DND-41 (cell line): ENCODE data around the gene KAT6B.
"Not testable (repeated sequence)": the region's sequence is repeated elsewhere in the genome, so short reads cannot be mapped to it uniquely, and the experiment has no call there.

Experiments used
- ATAC-seq: fragments of 200-7000 bp; cut with Tn5 transposase; 3 replicates; pipeline ENCODE4 v1.9.1; 2021; ENCODE audit warnings: low read depth; ENCODE audit not compliant: insufficient read depth
- DNase-seq: peaks from one replicate; pipeline ENCODE4 v3.0.0-alpha.2; 2020
- H2AFZ ChIP-seq: 2 replicates; pipeline ENCODE4 v1.6.0; 2012; ENCODE audit warnings: low read depth, low read length
- H3K27ac ChIP-seq: 2 replicates; pipeline ENCODE4 v1.5.1; 2012; ENCODE audit warnings: low read length, inconsistent platforms
- H3K27me3 ChIP-seq: fragments of 200-600 bp; sonication (generic); 2 replicates; pipeline ENCODE4 v1.6.0; 2012; ENCODE audit warnings: low read length, mild to moderate bottlenecking, inconsistent platforms; ENCODE audit not compliant: insufficient read depth, poor library complexity
- H3K36me3 ChIP-seq: 2 replicates; pipeline ENCODE4 v1.5.1; 2012; ENCODE audit warnings: low read length, inconsistent platforms; ENCODE audit not compliant: insufficient read depth
- H3K4me1 ChIP-seq: 2 replicates; pipeline ENCODE4 v1.5.1; 2012; ENCODE audit warnings: mild to moderate bottlenecking, low read length; ENCODE audit not compliant: insufficient read depth
- H3K4me2 ChIP-seq: 2 replicates; pipeline ENCODE4 v1.6.0; 2012; ENCODE audit warnings: mild to moderate bottlenecking, moderate library complexity, low read length, inconsistent platforms; ENCODE audit not compliant: insufficient read depth
- H3K4me3 ChIP-seq, 2 experiments: fragments of 200-600 bp in 1 of 2; shearing (Covaris generic) in 1 of 2; 2 replicates each; pipeline ENCODE4 v1.5.1; 2012 to 2016; ENCODE audit warnings: inconsistent platforms in 2 of 2, low read length in 2 of 2, mild to moderate bottlenecking in 2 of 2, low read depth in 1 of 2, moderate library complexity in 1 of 2
- H3K79me2 ChIP-seq: 2 replicates; pipeline ENCODE4 v1.6.0; 2012; ENCODE audit warnings: low read length, inconsistent platforms; ENCODE audit not compliant: insufficient read depth
- H3K9ac ChIP-seq: 2 replicates; pipeline ENCODE4 v1.6.0; 2012; ENCODE audit warnings: low read depth, mild to moderate bottlenecking, inconsistent platforms, low read length, moderate library complexity
- H3K9me3 ChIP-seq: 2 replicates; pipeline ENCODE4 v1.5.1; 2012; ENCODE audit warnings: low read length, moderate library complexity, mild to moderate bottlenecking, inconsistent platforms; ENCODE audit not compliant: insufficient read depth, severe bottlenecking
- H4K20me1 ChIP-seq: 2 replicates; pipeline ENCODE4 v1.6.0; 2012; ENCODE audit warnings: low read length; ENCODE audit not compliant: insufficient read depth
- EZH2 ChIP-seq: IDR thresholded peaks from 3 replicates; pipeline ENCODE4 v1.6.1; 2012; ENCODE audit warnings: borderline replicate concordance, low read depth, mild to moderate bottlenecking, moderate library complexity, low read length, inconsistent platforms; ENCODE audit not compliant: severe bottlenecking
- TF ChIP-seq, protein P1 (sequence below): IDR thresholded peaks from 2 replicates; pipeline ENCODE4 v1.5.1; 2012; ENCODE audit warnings: borderline replicate concordance, low read length, moderate library complexity, mild to moderate bottlenecking; ENCODE audit not compliant: poor library complexity, severe bottlenecking; ENCODE audit errors: extremely low read depth

Gene KAT6B

DNA sequence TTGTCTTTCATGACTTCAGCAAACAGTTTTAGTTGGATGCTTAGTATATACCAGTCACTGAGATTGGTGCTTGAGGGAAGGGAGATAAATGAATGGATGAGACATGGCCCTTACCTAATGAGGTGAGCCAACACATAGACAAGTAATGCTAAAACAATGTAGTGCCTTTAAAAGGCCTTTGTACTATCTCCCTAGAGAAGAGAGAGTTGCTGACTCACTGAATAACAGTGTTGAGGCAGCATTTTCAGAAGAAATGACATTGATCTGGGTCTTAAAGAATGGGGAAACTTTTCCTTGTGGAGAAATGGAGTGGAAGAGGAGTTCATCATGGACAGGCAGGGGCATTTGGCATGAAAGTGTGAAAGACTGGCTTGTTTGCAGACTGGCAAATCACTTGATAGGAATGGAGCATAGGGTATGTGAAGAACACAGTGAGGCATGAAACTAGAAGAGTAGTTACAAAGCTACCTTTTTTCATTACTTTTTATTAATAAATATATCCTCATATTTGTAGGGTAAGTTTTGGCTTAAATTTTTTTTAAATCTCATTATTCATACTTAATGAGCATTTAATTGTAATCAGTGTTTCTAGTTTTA lies 91.2 kb downstream of the KAT6B start:
- DNase-seq (no peak), ATAC-seq (no peak)
- no peaks in the 10 kb centered on the region for H3K27me3 ChIP-seq
- no peak overlapping the region for H2AFZ ChIP-seq
- TF ChIP-seq, protein P1, sequence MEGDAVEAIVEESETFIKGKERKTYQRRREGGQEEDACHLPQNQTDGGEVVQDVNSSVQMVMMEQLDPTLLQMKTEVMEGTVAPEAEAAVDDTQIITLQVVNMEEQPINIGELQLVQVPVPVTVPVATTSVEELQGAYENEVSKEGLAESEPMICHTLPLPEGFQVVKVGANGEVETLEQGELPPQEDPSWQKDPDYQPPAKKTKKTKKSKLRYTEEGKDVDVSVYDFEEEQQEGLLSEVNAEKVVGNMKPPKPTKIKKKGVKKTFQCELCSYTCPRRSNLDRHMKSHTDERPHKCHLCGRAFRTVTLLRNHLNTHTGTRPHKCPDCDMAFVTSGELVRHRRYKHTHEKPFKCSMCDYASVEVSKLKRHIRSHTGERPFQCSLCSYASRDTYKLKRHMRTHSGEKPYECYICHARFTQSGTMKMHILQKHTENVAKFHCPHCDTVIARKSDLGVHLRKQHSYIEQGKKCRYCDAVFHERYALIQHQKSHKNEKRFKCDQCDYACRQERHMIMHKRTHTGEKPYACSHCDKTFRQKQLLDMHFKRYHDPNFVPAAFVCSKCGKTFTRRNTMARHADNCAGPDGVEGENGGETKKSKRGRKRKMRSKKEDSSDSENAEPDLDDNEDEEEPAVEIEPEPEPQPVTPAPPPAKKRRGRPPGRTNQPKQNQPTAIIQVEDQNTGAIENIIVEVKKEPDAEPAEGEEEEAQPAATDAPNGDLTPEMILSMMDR: no peak
- TF ChIP-seq EZH2: no peak
- H3K79me2 ChIP-seq: peaks cover 19% of the 10 kb centered on the region
- H3K36me3 ChIP-seq: no peaks in the 10 kb centered on the region
- H3K27ac ChIP-seq: no peak overlapping the region
- peaks cover 3% of the 10 kb centered on the region for H3K4me1 ChIP-seq
- H3K4me3 ChIP-seq: no peak overlapping the region
- peaks cover 9% of the 10 kb centered on the region for H4K20me1 ChIP-seq
- H3K9me3 ChIP-seq: no peaks in the 10 kb centered on the region
- H3K9ac ChIP-seq: no peak overlapping the region
- no peak overlapping the region for H3K4me2 ChIP-seq

DNA sequence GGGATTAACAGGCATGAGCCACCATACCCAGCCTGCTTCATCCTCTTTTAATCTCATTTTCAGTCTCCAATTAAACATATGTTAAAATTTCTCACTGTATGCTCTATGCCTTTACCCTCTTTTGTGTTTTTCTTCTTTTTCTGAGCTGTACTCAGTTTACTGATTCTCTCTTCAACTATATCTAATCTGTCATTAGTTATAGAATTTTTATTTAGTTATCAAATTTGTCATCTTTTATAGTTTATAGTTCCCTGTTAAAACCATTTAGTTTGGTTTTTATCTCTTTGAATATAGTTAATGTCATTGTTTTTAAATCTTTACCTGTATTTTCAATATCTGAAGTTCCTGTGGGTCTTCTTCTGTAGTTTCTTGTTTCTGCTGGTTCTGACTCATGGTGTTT lies 93.3 kb downstream of the KAT6B start:
- H3K4me2 ChIP-seq: no peak overlapping the region
- peaks cover 10% of the 10 kb centered on the region for H4K20me1 ChIP-seq
- H3K27me3 ChIP-seq: no peaks in the 10 kb centered on the region
- ATAC-seq (no peak), DNase-seq (no peak)
- H3K36me3 ChIP-seq: no peaks in the 10 kb centered on the region
- peaks cover 16% of the 10 kb centered on the region for H3K79me2 ChIP-seq
- no peak overlapping the region for H2AFZ ChIP-seq
- H3K4me3 ChIP-seq: no peak overlapping the region
- H3K27ac ChIP-seq: no peak overlapping the region
- H3K4me1 ChIP-seq: no peaks in the 10 kb centered on the region
- H3K9me3 ChIP-seq: no peaks in the 10 kb centered on the region
- TF ChIP-seq, protein P1: no peak
- no peak for TF ChIP-seq EZH2
- H3K9ac ChIP-seq: no peak overlapping the region

DNA sequence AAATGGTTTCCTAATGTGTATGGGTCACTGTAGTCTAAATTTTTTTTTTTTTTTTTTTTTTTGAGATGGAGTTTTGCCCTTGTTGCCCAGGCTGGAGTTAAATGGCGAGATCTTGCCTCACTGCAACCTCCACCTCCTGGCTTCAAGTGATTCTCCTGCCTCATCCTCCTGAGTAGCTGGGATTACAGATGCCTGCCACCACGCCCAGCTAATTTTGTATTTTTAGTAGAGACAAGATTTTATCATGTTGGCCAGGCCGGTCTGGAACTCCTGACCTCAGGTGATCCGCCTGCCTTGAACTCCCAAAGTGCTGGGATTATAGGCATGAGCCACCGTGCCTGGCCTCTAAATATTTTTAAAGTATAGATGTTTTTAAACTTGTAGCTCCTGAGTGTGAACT lies 94.7 kb downstream of the KAT6B start:
- H3K9me3 ChIP-seq, H3K36me3 ChIP-seq, H3K27me3 ChIP-seq, H3K27ac ChIP-seq, H3K4me1 ChIP-seq, DNase-seq, ATAC-seq, H3K4me3 ChIP-seq, H2AFZ ChIP-seq, H3K9ac ChIP-seq, H3K4me2 ChIP-seq: not testable (repeated sequence)
- H4K20me1 ChIP-seq: peaks cover 10% of the 10 kb centered on the region
- peaks cover 12% of the 10 kb centered on the region for H3K79me2 ChIP-seq

DNA sequence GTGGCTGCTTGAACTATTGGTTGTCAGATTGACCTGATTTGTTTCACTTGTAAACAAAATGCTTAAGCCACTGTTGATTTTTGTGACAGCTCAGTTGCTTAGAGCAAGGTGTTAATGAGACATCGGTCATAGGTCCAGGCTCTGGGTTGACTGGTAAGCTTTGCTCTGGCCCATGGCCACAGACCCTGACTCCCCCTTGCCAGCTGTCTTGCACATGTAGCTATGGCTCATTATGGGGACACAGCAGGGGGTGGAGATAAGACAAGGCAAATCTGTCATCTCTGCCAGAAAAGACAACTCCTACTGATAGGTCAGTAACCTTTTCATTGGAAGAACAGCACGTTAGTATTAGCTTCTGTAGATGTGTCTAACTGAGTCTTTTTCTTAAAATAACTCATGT lies 95.3 kb downstream of the KAT6B start:
- no peak for DNase-seq
- no peaks in the 10 kb centered on the region for H3K36me3 ChIP-seq
- H2AFZ ChIP-seq: no peak overlapping the region
- ATAC-seq: no peak
- no peak overlapping the region for H3K27ac ChIP-seq
- H4K20me1 ChIP-seq: peaks cover 10% of the 10 kb centered on the region
- H3K4me3 ChIP-seq: no peak overlapping the region
- no peaks in the 10 kb centered on the region for H3K9me3 ChIP-seq
- peaks cover 13% of the 10 kb centered on the region for H3K79me2 ChIP-seq
- no peaks in the 10 kb centered on the region for H3K4me1 ChIP-seq
- H3K4me2 ChIP-seq: no peak overlapping the region
- H3K9ac ChIP-seq: no peak overlapping the region
- TF ChIP-seq EZH2: no peak
- TF ChIP-seq, protein P1: no peak
- no peaks in the 10 kb centered on the region for H3K27me3 ChIP-seq
